ENCODE results near the gene DNALI1.
"Not testable (repeated sequence)": the region's sequence is repeated elsewhere in the genome, so short reads cannot be mapped to it uniquely, and the experiment has no call there.

- not testable (repeated sequence) for TF ChIP-seq POLR2A (IDR thresholded peaks at IDR 0.05; ENCODE audit: low read length); GATA1 (IDR thresholded peaks at IDR 0.05; ENCODE audit: low read depth, low read length)
Measured at GRCh38 chr1:37529888-37530287, 26.9 kb upstream of the DNALI1 start.
